Activated B cell treated with CpG ODN at 0.5 μM for 24 hours (primary cell): ENCODE data around the gene ELP5. TPM values are rescaled to one million over a fixed set of nuclear protein-coding genes. Genes with fewer than 3 reads are reported as not detected.

Experiments
- ATAC-seq: fragments of 200-7000 bp; cut with Tn5 transposase; one replicate; pipeline ENCODE4 v1.10.0; 2021; ENCODE audit warnings: low read depth, mild to moderate bottlenecking, moderate library complexity
- CTCF ChIA-PET: fragments of 350-600 bp; sonication (Branson Sonifier 250); formaldehyde crosslinking; loops from one replicate; lab custom pipeline; 2021; ENCODE audit warnings: antibody characterized with exemption; lab: Charles Lee
- POLR2A ChIA-PET: fragments of 350-600 bp; sonication (Branson Sonifier 250); formaldehyde crosslinking; loops from one replicate; lab custom pipeline; 2021; ENCODE audit warnings: antibody characterized with exemption; lab: Charles Lee
- DNase-seq: peaks from one replicate; pipeline ENCODE4 v3.0.0; 2022
- H3K27ac Mint-ChIP-seq: one replicate; pipeline ENCODE4 v1.8.0; 2020; ENCODE audit warnings: mixed read lengths
- H3K27me3 Mint-ChIP-seq: one replicate; pipeline ENCODE4 v1.8.0; 2021; ENCODE audit warnings: mixed read lengths
- H3K36me3 Mint-ChIP-seq: one replicate; pipeline ENCODE4 v1.8.0; 2021; ENCODE audit warnings: low read depth, mixed read lengths
- H3K4me1 Mint-ChIP-seq: one replicate; pipeline ENCODE4 v1.8.0; 2021; ENCODE audit warnings: mixed read lengths
- H3K4me3 Mint-ChIP-seq: one replicate; pipeline ENCODE4 v1.8.0; 2020; ENCODE audit warnings: mild to moderate bottlenecking, mixed read lengths
- H3K9me3 Mint-ChIP-seq: one replicate; pipeline ENCODE4 v1.8.0; 2020; ENCODE audit warnings: mixed read lengths
- CTCF ChIP-seq: fragments of 200-600 bp; IDR thresholded peaks from one replicate; pipeline ENCODE4 v1.8.0; 2022; ENCODE audit warnings: antibody characterized with exemption, mild to moderate bottlenecking
- intact Hi-C: fragments of 100-400 bp; cut with micrococcal nuclease; formaldehyde crosslinking; loops from one replicate; pipeline ENCODE4 v1.15.1; 2024
- total RNA-seq: library from RNA; stranded (reverse); gene quantifications from 2 replicates; pipeline ENCODE4 v1.2.3, GENCODE V29; 2022

ELP5 gene
- total RNA-seq, 1 donor from 2014 or later = 49.2 TPM

- H3K27ac Mint-ChIP-seq = no peak overlapping the region
- intact Hi-C loops = loop anchor here (1.0 to 5.0 kb wide), 5 partner anchors 15 to 249 kb away; partner anchors contain the start of gene CLDN7
- CTCF ChIA-PET = interaction anchor here (0.6 to 3.5 kb wide), 21 partner anchors 8 to 294 kb away, joined by 3 to 38 read pairs (median 6); partner anchors contain the start of genes ACADVL, ACAP1, DLG4 and GPS2
These were observed 43.5 kb downstream of the ELP5 start for GRCh38 chr17:7295230-7296180.

GRCh38 chr17:7296189-7296861 lies 44.3 kb downstream of the ELP5 start:
- Mint-ChIP-seq H3K36me3 (no peaks in the 10 kb centered on the region), H3K4me3 (peak overlapping the region; percentile 32), H3K4me1 (peaks cover 24% of the 10 kb centered on the region), H3K27me3 (peaks cover 18% of the 10 kb centered on the region), H3K27ac (no peak overlapping the region), H3K9me3 (no peaks in the 10 kb centered on the region)
- DNase-seq = peak; percentile 75
- peak; percentile 49 for ATAC-seq
- peak; percentile 29 for TF ChIP-seq CTCF
- CTCF ChIA-PET = interaction anchor here (0.6 to 3.5 kb wide), 24 partner anchors 9 to 293 kb away, joined by 3 to 38 read pairs (median 6); partner anchors contain the start of genes ACADVL, ACAP1, DLG4 and GPS2
- intact Hi-C loops = loop anchor here (1.0 to 5.0 kb wide), 5 partner anchors 16 to 250 kb away; partner anchors contain the start of gene CLDN7
- POLR2A ChIA-PET = interaction anchor here (0.6 to 2.2 kb wide), 19 partner anchors 9 to 391 kb away, joined by 3 to 14 read pairs (median 4); partner anchors contain the start of genes ACAP1, EIF5A, GABARAP and GPS2

More at GRCh38 chr17:7295230-7296180, 43.5 kb downstream of the ELP5 start:
- Mint-ChIP-seq H3K4me1 (peaks cover 24% of the 10 kb centered on the region), H3K4me3 (peak overlapping the region; percentile 70), H3K27me3 (peaks cover 20% of the 10 kb centered on the region), H3K9me3 (no peaks in the 10 kb centered on the region), H3K36me3 (no peaks in the 10 kb centered on the region)
- DNase-seq = no peak
- no peak for ATAC-seq
- POLR2A ChIA-PET = interaction anchor here (1.0 to 2.2 kb wide), 11 partner anchors 10 to 392 kb away, joined by 3 to 14 read pairs (median 5); partner anchors contain the start of genes ACAP1, EIF5A, SLC16A13 and SLC2A4
- no peak for TF ChIP-seq CTCF

- ATAC-seq (no peak), DNase-seq (no peak)
- Mint-ChIP-seq H3K4me3 (peak overlapping the region; percentile 24), H3K4me1 (peaks cover 11% of the 10 kb centered on the region), H3K27ac (no peak overlapping the region), H3K36me3 (peaks cover 20% of the 10 kb centered on the region), H3K27me3 (peaks cover 2% of the 10 kb centered on the region), H3K9me3 (no peaks in the 10 kb centered on the region)
- intact Hi-C loops = no loop called here
- POLR2A ChIA-PET = interaction anchor here (0.7 to 1.8 kb wide), 7 partner anchors 15 to 476 kb away, joined by 3 to 6 read pairs (median 4); partner anchors contain the start of genes ACAP1, POLR2A and TP53
- CTCF ChIA-PET = interaction anchor here (1.4 kb wide), 1 partner anchor 258 kb away, joined by 3 read pairs; no protein-coding TSS in a partner anchor
- no peak for TF ChIP-seq CTCF
These were observed 52.2 kb downstream of the ELP5 start for GRCh38 chr17:7304179-7304578.

- TF ChIP-seq CTCF = no peak
- H3K4me1 Mint-ChIP-seq = peaks cover 38% of the 10 kb centered on the region
- H3K9me3 Mint-ChIP-seq = no peaks in the 10 kb centered on the region
- intact Hi-C loops = loop anchor here (1.0 to 2.0 kb wide), 13 partner anchors 8 to 380 kb away; partner anchors contain the start of genes ELP5, GABARAP, GPS2 and NEURL4
- DNase-seq = peak; percentile 98
- peak within 1 kb of the TSS; percentile 96 for H3K4me3 Mint-ChIP-seq
- ATAC-seq = peak; percentile 72
- no peaks in the 10 kb centered on the region for H3K27me3 Mint-ChIP-seq
- H3K36me3 Mint-ChIP-seq = peaks cover 48% of the 10 kb centered on the region
- ChIA-PET CTCF (interaction anchor here (2.0 kb wide), 1 partner anchor 11 kb away, joined by 11 read pairs; no protein-coding TSS in a partner anchor), POLR2A (interaction anchor here (0.6 to 3.0 kb wide), 7 partner anchors 11 to 380 kb away, joined by 3 to 13 read pairs (median 3); partner anchors contain the start of genes ACAP1 and TP53)
- H3K27ac Mint-ChIP-seq = peak within 1 kb of the TSS; percentile 99
These were observed 55.1 kb downstream of the ELP5 start, which contains the start of gene EIF5A for GRCh38 chr17:7306911-7307685. EIF5A (plus strand) TSS chr17:7307628; CDS start chr17:7309636, 2,008 bp downstream.
